SH-SY5Y (cell line): ENCODE data around the gene KCMF1.

Experiments
- GATA2 ChIP-seq: IDR thresholded peaks from 2 replicates; pipeline ENCODE4 v1.6.1; 2011; ENCODE audit warnings: mild to moderate bottlenecking, low read depth, low read length
- GATA3 ChIP-seq: IDR thresholded peaks from 2 replicates; pipeline ENCODE4 v1.6.1; 2011; ENCODE audit warnings: low read depth, mild to moderate bottlenecking, low read length, moderate library complexity

The KCMF1 gene

GRCh38 chr2:84944295-84944909 is 26.6 kb upstream of the KCMF1 start:
- TF ChIP-seq GATA2 (no peak), GATA3 (no peak)

DNA sequence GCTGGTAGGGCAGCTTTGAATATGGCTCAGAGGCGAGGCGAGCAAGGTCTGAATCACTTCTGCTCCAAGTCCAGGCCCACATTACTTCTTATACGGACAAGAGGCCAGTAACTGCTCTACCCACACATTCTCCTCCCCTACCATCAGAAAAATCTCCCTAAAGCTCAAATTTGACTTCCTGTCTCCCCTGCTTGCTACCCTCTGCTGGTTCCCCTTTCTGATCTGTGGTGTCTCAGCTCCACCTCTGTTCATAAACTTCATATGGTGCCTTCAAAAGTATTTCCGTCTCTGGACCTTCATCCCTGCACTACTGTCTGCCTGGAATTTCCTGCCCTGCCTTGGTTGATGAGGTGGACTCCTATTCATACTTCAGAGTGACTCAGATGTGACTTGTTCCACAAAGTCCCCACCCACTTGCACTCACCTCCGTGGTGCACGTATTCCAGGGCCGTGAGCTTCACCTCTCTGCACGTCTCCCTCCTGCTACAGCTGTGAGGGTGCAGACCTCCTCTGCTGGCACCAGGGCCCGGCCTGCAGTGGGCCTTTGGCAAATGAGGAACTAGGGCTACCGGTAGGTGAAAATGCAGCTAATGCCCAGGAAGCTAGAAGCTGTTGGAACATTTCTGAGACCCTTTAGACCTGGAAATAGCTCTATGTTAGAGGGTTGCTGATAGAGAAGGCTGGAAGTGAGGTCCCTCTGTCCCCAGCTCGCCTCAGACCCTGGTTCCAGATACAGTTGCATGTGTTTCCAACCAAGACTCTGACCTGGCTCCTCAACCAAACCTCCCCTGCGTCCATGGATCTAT is 24.6 kb upstream of the KCMF1 start:
- TF ChIP-seq GATA3 (no peak), GATA2 (no peak)

DNA sequence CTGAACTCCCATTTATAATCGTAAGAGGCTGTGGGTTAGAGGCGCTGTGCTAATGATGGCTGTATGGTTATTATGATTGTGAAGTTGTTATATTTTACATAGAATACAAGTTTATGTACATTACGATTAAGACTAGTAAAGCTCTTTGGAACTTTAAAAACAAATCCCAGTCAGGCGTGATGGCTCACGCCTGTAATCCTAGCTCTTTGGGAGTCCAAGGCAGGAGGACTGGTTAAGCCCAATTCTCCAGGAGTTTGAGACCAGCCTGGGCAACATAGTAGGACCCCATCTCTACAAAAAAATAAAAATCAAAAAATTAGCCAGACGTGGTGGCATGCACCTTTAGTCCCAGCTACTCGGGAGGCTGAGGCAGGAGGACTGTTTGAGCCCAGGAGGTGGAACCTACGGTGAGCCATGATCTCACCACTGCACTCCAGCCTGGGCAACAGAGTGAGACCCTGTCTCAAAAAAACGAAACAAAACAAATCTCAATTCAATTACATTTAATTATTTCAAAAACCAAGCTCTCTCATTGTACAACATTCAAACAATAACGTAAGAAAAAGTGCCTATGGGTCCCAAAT is 23.9 kb upstream of the KCMF1 start:
- TF ChIP-seq GATA2 (no peak), GATA3 (no peak)

DNA sequence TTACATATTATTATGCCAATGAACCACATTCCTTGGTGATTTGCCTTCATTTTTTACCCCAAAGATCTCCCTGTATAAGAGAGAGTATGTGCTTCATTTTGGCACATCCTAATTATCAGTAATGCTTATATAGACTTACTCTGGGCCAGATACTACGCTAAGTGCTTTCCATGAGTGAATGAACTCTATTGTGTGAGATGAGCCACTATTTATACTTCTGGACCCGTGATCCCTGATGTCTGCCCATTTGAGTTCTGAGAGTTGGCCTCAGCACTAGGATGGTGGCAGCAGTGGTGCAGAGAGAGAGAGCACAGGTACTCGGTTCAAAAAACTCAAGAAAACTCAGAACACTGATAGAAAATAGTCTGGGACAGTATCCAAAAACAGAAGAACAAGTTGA is 17.4 kb upstream of the KCMF1 start:
- no peak for TF ChIP-seq GATA2
- TF ChIP-seq GATA3: no peak

DNA sequence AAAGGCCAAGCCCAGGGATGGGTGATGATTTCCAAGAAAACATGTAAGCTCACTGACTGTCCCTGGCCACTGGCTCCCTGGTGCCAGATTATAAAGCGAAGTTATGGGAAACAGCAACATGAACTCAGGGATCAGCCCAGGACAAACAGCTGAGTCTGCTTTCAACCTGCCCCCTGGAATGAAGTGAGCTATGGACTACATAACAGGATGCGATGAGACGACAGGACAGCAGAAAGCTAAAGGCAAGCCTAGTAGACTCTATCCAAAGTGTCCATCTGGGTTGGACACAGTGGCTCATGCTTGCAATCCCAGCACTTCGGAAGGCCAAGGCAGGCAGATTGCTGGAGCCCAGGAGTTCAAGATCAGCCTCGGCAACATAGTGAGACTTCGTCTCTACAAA is 16.6 kb upstream of the KCMF1 start:
- TF ChIP-seq GATA3 (no peak), GATA2 (no peak)

- TF ChIP-seq GATA2 (no peak), GATA3 (no peak)
Observed at GRCh38 chr2:84956334-84957297, 14.3 kb upstream of the KCMF1 start.

DNA sequence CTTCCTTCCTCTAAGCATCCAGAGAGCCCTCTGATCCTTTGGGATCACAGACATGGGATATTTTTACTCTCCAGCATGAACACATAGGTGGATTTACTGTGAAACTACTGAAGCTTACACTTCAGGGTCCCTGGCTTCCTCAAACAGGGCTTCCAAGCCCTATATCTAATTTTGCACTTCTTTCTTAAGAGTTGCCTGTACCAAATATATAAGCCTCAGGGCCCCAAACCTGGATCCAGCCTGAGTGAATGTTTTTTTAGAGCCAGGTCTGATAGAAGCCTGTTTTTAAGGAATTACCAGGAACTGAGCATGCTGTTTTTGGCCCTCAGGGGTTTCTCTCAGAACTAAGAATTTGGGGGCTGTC is 13.2 kb upstream of the KCMF1 start:
- TF ChIP-seq GATA3 (no peak), GATA2 (no peak)

DNA sequence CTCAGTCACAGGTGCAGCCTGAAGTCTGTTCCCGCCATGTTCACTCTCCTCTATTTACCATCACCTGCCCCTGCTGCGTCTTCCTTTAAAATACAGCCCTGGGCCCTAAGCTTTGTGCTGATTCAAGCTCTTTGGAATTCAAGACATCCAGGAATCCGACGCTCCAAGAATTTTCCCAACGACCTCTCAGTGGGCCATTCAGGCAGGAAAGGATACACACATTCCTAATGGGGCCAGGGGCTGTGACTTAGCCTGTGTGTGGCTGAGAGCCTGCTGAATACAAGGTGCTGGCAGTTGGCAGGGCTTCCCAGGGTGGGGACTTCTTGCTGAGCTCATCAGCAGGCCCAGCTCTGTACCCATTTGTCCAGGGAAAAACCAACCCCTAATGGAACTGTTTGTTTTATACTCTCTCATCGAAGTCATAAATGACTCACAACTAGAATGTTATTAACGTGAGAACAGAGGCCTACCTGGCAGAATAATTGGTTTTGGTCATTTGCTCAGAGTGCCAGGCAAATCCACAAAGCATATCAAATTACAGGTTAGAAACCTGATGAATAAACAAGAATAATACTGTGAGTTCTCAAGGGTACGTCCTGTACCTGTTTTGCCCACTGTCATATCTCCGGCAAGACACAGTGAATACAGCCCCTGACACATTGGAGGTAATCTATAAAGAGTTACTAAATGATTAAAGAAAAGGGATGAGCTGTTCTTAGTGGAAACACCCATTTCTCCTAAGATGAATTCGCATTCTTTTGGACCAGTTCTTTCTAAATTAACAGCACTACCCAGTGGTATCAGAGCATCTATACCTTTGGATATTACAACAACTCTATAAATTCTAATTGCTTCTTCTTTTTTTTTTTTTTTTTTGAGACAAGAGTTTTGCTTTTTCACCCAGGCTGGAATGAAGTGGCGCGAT is 12.6 kb upstream of the KCMF1 start:
- TF ChIP-seq GATA2 (no peak), GATA3 (no peak)

DNA sequence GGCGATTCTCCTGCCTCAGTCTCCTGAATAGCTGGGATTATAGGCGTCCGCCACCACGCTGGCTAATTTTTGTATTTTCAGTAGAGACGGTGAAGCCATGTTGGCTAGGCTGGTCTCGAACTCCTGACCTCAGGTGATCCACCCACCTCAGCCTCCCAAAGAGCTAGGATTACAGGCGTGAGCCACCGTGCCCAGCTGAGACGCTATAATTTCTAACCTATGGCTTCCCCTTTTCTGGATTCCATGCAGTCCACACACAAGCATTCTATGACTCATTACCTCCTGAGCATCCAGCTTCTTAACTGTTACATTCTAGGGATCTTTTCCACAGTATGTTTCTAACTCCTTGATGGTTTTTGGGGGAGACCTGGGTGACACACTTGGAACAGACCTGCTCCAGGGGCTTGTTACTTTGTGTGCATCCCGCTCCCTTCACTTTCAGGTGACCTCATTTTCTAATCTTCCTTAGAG is 11.8 kb upstream of the KCMF1 start:
- TF ChIP-seq GATA3 (no peak), GATA2 (no peak)

DNA sequence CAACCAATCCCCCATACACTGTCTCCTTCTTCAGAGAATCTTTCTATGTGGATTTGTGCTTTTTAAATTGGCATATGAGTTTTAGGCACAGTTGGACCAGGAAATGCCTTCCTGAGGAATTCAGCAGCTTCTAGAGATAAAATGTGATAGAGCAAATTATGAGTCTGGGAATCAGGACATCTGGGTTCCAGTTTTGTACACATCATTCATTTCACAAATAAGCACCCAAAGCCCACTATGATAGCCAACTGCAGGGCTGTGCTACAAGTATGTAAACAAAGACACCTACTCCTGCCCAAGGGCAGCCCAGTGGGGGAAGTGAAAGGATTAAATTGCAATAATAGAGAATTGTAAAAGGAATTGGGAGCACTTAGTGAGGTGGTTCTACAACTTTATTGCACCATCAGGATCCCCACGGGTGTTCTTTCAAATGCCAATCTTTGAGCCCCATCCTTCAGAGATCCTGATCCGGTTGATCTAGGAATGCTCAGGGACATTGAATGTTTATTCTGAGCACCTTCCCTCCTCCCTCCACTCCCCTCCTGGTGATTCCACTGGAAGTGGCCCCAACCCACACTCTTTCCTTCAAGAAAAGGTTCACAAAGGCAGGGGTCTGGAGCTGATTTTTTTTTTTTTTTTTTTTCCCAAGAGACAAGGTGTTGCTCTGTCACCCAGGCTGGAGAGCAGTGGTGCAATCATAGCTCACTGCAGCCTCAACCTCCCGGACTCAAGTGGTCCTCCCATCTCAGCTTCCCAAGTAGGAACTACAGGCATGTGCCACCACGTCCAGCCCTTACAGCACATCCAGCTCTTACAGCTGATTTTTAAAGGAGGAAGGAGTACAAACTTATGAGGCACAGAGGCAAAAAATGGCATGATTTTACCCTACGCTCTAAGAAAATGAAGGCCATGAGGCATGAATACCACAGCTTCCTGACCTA is 11.1 kb upstream of the KCMF1 start:
- TF ChIP-seq GATA2: no peak
- TF ChIP-seq GATA3: no peak

DNA sequence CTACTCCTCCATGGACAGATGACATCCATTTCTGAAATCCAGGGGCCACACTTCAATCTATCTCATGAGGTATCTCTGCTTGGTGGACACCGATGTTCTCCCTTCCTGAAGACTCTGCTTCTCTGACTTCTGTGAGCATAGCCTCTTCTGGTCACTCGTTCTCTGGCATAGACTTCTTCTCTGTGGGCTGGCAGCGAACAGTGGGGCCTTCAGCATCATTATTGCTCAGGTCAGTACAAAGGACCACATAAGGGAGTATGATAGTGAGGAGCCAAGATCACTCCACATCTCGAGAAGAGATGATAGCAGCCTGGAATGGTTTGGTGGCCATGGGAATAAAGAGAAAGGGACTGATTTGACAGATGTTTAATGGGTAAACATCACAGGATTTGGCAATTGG is 8.0 kb upstream of the KCMF1 start:
- no peak for TF ChIP-seq GATA3
- no peak for TF ChIP-seq GATA2

- TF ChIP-seq GATA3 (no peak), GATA2 (no peak)
Observed at GRCh38 chr2:84963323-84963691, 7.7 kb upstream of the KCMF1 start.
